Measurements from ENCODE around the gene SECISBP2. TPM values are rescaled to one million over a fixed set of nuclear protein-coding genes. Genes with fewer than 3 reads are reported as not detected.

Gene SECISBP2
- total RNA-seq, 1 donor from 2014 or later = 27.8 TPM

DNA sequence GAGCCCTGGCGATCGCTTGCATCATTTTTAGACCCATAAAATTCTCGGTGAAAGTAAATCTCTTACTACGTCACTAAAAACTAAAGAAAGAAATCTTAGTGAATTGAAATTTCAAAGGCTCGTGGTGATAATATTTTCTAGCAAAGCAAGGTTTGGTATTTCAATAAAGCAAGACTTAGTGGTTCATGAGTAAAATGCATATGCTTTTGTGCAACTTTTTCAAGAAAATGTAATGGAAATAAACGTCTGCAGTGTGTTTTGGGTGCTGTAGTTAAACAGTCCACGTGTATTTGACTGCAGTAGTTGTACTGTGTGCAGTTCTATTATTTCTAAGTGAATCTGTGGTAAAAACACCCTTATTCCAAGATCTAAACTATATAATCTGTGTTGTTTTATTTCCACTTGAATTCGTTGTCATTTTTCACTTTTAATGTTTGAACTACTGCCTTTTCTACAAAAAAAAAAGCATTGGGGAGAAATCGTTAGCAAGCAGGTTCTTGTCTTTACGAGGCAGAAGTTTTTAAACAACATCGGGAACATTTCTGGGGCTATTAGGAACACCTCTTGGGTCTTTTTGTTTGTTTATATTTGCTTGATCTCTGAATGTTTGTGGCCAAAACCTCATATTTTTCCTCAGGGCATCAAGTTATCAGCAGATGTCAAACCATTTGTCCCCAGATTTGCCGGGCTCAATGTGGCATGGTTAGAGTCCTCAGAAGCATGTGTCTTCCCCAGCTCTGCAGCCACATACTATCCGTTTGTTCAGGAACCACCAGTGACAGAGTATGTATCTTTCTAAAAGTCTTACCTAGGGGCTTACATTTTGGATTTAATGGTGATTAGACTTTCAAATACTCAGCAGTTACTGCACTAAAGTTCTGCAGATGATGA, 960 bp downstream of the SECISBP2 start:
- no peaks in the 10 kb centered on the region for H3K27me3 ChIP-seq
- no peak for DNase-seq (ENCODE audit: low spot score in 2 of 2)
- no peaks in the 10 kb centered on the region for H3K36me3 ChIP-seq
- peaks cover 10 to 27% of the 10 kb centered on the region in 2 donors for H3K4me1 ChIP-seq
- H3K4me3 ChIP-seq = peak overlapping the region; percentile 74 to 89
- H3K9me3 ChIP-seq = no peaks in the 10 kb centered on the region
- TF ChIP-seq, protein P1, sequence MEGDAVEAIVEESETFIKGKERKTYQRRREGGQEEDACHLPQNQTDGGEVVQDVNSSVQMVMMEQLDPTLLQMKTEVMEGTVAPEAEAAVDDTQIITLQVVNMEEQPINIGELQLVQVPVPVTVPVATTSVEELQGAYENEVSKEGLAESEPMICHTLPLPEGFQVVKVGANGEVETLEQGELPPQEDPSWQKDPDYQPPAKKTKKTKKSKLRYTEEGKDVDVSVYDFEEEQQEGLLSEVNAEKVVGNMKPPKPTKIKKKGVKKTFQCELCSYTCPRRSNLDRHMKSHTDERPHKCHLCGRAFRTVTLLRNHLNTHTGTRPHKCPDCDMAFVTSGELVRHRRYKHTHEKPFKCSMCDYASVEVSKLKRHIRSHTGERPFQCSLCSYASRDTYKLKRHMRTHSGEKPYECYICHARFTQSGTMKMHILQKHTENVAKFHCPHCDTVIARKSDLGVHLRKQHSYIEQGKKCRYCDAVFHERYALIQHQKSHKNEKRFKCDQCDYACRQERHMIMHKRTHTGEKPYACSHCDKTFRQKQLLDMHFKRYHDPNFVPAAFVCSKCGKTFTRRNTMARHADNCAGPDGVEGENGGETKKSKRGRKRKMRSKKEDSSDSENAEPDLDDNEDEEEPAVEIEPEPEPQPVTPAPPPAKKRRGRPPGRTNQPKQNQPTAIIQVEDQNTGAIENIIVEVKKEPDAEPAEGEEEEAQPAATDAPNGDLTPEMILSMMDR (IDR thresholded peaks at IDR 0.05) = peak in 1 of 3 experiments; percentile 68
- peak overlapping the region; percentile 98 to 100 for H3K27ac ChIP-seq
- intact Hi-C loops (cut with DNase I) = loop anchor here (2.0 to 10.0 kb wide), 5 partner anchors 178 to 1592 kb away; partner anchors contain the start of genes CTSL, NXNL2 and SEMA4D

DNA sequence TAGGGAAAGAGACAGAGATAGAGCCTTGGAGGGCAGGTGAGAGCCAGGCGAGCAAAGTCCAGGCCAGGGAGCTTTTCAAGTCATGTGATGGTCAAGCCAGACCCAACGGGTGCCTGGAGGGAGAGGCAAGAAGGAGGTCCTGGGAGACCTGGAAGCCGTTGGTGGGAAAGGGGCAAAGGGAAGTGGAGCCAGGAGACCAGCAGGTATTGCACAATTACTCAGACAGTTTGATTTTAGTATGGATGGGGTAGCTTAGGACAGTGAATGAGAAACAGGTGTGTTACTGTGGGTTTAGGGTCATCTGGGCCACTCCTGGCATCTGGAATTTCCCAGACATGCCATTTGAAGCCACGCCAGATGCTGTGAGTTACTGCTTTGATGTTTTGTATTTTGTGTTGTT, 5.1 kb downstream of the SECISBP2 start:
- Histone ChIP-seq H3K36me3 (peaks cover 16 to 19% of the 10 kb centered on the region in 2 donors), H3K27me3 (no peaks in the 10 kb centered on the region), H3K4me1 (peaks cover 6 to 20% of the 10 kb centered on the region in 2 donors), H3K4me3 (no peak overlapping the region), H3K27ac (no peak overlapping the region), H3K9me3 (no peaks in the 10 kb centered on the region)
- TF ChIP-seq, protein P1 (IDR thresholded peaks at IDR 0.05) = no peak
- DNase-seq (ENCODE audit: low spot score in 2 of 2) = no peak
- intact Hi-C loops (cut with DNase I) = no loop called here

DNA sequence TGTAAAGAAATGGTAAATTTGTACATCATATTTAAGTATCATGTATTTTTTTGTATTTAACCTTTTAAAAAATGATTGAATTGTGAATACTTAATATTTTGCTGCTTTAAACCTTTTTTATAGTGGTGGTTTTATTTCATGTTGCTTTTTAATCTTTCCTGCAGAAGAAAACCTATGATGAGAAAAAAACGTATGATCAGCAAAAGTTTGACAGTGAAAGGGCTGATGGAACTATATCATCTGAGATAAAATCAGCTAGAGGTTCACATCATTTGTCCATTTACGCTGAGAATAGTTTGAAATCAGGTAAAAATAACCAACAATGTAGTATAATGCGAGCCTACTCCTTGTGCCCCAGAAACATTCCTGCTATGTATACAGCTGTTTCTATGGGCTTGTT, 7.4 kb downstream of the SECISBP2 start:
- Histone ChIP-seq H3K27ac (no peak overlapping the region), H3K27me3 (no peaks in the 10 kb centered on the region), H3K4me1 (peaks cover 0 to 7% of the 10 kb centered on the region in 2 donors), H3K4me3 (no peak overlapping the region), H3K36me3 (peaks cover 36 to 43% of the 10 kb centered on the region in 2 donors), H3K9me3 (no peaks in the 10 kb centered on the region)
- TF ChIP-seq, protein P1 (IDR thresholded peaks at IDR 0.05) = no peak
- intact Hi-C loops (cut with DNase I) = no loop called here
- no peak for DNase-seq (ENCODE audit: low spot score in 2 of 2)

DNA sequence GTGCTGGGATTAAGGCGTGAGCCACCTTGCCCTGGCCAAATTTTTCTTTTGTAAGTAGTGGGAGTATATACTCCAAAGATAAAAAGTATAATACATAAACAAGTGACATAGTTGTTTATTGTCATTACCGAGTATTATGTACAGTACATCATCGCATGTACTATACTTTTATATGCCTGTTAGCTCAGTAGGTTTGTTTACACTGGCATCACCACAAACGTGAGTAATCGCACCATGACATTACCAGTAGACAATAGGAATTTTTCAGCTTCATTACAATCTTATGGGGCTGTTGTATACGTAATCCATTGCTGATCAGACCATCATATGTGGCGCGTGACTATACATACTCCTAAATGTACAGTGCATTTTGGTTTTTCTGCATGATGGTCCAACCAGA, 9.8 kb downstream of the SECISBP2 start:
- H3K9me3 ChIP-seq = no peaks in the 10 kb centered on the region
- intact Hi-C loops (cut with DNase I) = no loop called here

DNA sequence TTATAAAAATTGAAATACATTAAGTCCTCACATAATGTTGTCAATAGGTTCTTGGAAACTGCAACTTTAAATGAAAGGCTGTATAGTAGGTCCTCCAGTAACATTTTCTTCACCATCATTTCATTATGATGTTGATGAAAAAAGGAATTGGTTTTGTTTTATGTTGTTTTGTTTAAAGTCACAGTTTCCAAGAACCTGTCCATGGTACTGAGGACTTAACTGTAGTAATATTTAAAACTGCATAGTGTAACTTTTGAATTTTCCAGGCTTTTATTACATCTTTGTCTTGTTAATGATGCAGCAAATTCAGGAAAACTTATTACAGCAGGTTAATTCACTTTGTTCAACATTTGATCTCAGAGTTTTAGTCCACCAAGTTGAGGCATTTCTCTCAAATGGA, 11.6 kb downstream of the SECISBP2 start:
- H3K27ac ChIP-seq = no peak overlapping the region
- peaks cover 63 to 85% of the 10 kb centered on the region in 2 donors for H3K36me3 ChIP-seq
- intact Hi-C loops (cut with DNase I) = no loop called here
- no peaks in the 10 kb centered on the region for H3K4me1 ChIP-seq
- no peak for DNase-seq (ENCODE audit: low spot score in 2 of 2)
- H3K9me3 ChIP-seq = no peaks in the 10 kb centered on the region
- TF ChIP-seq, protein P1 (IDR thresholded peaks at IDR 0.05) = no peak
- no peaks in the 10 kb centered on the region for H3K27me3 ChIP-seq
- H3K4me3 ChIP-seq = no peak overlapping the region

More for the DNA sequence above, 9.8 kb downstream of the SECISBP2 start:
- H3K36me3 ChIP-seq = peaks cover 46 to 66% of the 10 kb centered on the region in 2 donors
- no peak for DNase-seq (ENCODE audit: low spot score in 2 of 2)
- H3K27ac ChIP-seq = no peak overlapping the region
- H3K4me3 ChIP-seq = no peak overlapping the region
- H3K27me3 ChIP-seq = no peaks in the 10 kb centered on the region
- TF ChIP-seq, protein P1 (IDR thresholded peaks at IDR 0.05) = no peak
- no peaks in the 10 kb centered on the region for H3K4me1 ChIP-seq
